A549 treated with CORT108297 at 1 μM for 4 hours (cell line): ENCODE results near the gene CRIM1. TPM values are rescaled to one million over a fixed set of nuclear protein-coding genes. Genes with fewer than 3 reads are reported as not detected.

Experiments
- total RNA-seq: library from RNA; stranded (reverse); fragments of 200-300 nt; extraction: Qiagen RNA extraction; gene quantifications from 5 replicates; pipeline ENCODE4 v1.2.3, GENCODE V29; 2022

CRIM1 gene, protein sequence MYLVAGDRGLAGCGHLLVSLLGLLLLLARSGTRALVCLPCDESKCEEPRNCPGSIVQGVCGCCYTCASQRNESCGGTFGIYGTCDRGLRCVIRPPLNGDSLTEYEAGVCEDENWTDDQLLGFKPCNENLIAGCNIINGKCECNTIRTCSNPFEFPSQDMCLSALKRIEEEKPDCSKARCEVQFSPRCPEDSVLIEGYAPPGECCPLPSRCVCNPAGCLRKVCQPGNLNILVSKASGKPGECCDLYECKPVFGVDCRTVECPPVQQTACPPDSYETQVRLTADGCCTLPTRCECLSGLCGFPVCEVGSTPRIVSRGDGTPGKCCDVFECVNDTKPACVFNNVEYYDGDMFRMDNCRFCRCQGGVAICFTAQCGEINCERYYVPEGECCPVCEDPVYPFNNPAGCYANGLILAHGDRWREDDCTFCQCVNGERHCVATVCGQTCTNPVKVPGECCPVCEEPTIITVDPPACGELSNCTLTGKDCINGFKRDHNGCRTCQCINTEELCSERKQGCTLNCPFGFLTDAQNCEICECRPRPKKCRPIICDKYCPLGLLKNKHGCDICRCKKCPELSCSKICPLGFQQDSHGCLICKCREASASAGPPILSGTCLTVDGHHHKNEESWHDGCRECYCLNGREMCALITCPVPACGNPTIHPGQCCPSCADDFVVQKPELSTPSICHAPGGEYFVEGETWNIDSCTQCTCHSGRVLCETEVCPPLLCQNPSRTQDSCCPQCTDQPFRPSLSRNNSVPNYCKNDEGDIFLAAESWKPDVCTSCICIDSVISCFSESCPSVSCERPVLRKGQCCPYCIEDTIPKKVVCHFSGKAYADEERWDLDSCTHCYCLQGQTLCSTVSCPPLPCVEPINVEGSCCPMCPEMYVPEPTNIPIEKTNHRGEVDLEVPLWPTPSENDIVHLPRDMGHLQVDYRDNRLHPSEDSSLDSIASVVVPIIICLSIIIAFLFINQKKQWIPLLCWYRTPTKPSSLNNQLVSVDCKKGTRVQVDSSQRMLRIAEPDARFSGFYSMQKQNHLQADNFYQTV
- 106 to 182 TPM (median 145 TPM) in 5 replicates for total RNA-seq

DNA sequence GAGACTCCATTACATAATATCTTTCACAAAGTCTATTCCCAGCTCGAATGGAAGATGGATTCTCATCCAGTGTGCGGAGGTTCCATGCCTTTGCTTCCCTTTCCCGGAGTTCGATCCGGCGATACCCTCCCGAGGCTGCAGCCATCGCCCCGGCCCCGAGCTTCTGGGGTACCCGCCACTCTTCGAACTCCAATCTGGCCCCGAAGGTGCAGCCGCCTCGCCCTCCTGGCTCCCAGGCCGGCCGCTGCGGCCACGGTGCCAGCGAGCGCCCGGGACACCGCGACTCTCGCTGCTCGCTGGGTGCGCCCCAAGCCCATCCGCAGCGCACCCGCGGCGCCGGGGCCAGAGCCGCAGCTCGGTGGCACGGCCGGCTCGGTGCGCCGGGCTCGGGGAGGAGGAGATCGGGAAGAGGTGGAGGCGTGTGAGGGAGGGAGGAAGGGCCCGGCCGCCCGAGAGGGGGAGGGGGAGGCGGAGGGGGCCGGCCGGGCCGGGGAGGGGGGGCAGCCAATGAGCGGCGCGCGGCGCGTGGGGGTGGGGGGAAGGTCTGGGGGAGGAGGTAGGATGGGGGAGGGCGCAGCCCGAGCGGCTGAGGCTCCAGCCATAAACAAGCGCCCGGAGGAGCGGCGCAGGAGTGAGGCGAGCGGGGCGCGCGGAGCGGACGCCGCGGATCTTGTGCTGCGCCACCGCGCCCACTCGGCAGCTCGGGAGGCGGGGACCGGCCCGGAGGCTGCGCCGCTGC is at the start of gene CRIM1:
TSS of gene CRIM1 (plus strand) at position 628 of the 739 bp plus-strand sequence. CDS start 515 bp downstream, outside the sequence.

DNA sequence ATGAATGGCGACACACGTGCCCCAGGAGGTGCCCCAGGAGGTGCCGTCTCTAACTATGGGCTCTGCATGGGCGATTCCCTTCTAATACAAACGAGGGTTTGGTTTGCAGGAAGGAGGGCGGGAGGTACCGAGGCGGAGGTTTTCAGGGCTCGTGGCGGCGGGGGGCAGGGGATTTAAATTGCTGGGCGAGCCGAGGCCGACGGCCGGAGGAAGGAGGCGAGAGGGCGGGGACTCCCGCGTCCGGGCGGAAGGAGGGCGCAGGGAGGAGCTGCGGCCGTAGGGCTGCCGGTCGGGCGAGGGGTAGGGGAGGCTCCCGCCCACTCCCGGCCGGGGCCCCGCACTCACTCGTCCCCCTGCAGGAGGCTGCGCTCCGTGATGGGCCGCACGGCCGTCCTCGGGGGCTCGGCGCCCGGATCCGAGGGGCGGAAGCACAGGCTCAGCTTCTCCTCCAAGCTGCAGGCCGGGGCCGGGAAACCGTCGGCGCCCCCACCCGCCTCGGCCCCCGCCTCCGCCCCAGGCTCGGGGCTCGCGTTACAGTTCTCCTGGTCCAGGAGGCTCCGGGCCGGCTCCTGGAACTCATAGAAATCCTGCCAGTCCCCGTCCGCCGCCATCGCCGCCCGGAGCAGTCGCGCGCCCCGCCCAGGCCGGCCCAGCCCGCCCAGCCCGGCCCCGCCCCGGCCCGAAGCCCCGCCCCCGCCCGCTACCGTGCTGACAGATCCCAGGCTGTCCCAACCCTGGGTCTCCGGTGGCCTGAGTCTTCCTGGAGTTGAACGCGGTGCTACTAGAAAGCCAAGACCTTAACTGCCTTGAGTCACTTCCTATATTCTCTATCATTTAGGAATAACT is 242.2 kb downstream of the CRIM1 start, which contains the start of gene FEZ2:
TSS of gene FEZ2 (minus strand) at position 637 of the 846 bp plus-strand sequence. CDS start at position 611, 26 bp downstream.

Other genes with a start within 250 kb of the CRIM1 start
- 43.7 to 55.7 TPM (median 45.0 TPM) in 5 replicates for gene FEZ2, start 242.4 kb downstream of the CRIM1 start, total RNA-seq